ENCODE measurements around the gene PLEK2. TPM values are rescaled to one million over a fixed set of nuclear protein-coding genes. Genes with fewer than 3 reads are reported as not detected.

Gene PLEK2
- total and polyA plus RNA-seq, 4 donors = 2.8 to 4.9 (median 3.9) TPM

- ATAC-seq (ENCODE audit: insufficient read depth, low FRiP score) (no peak), DNase-seq (no peak)
- H3K27ac ChIP-seq (ENCODE audit: low read depth in 1 of 2, low read length in 1 of 2) = no peak overlapping the region
- H3K27me3 ChIP-seq (ENCODE audit: control insufficient read depth in 3 of 3, insufficient read depth in 3 of 3, low read length in 2 of 3) = peaks cover 0 to 2% (median 0%) of the 10 kb centered on the region in 3 donors
- H3K4me1 ChIP-seq (ENCODE audit: control insufficient read depth in 5 of 5, insufficient read depth in 5 of 5, low read length in 5 of 5) = no peaks in the 10 kb centered on the region
- no peaks in the 10 kb centered on the region for H3K9me3 ChIP-seq (ENCODE audit: control insufficient read depth in 4 of 4, insufficient read depth in 3 of 4, low read length in 3 of 4)
- H3K9ac ChIP-seq (ENCODE audit: insufficient read depth in 1 of 2, low read length in 2 of 2) = no peak overlapping the region
- H3K36me3 ChIP-seq (ENCODE audit: control insufficient read depth in 4 of 4, insufficient read depth in 4 of 4, low read length in 4 of 4) = no peaks in the 10 kb centered on the region
- no peak overlapping the region for H3K4me3 ChIP-seq
- WGBS, 2 donors = 91 to 94% methylated on average over 11 of the region's 11 CpGs
- TF ChIP-seq CTCF (IDR thresholded peaks at IDR 0.05; ENCODE audit: control extremely low read depth, extremely low read depth) = no peak
Observed at GRCh38 chr14:67421356-67422224, 9.6 kb upstream of the PLEK2 start.

GRCh38 chr14:67420102-67420739, 8.3 kb upstream of the PLEK2 start:
- Histone ChIP-seq H3K9me3 (ENCODE audit: control insufficient read depth in 4 of 4, insufficient read depth in 3 of 4, low read length in 3 of 4) (no peaks in the 10 kb centered on the region), H3K27me3 (ENCODE audit: control insufficient read depth in 3 of 3, insufficient read depth in 3 of 3, low read length in 2 of 3) (peaks cover 0 to 2% (median 0%) of the 10 kb centered on the region in 3 donors), H3K9ac (ENCODE audit: insufficient read depth in 1 of 2, low read length in 2 of 2) (no peak overlapping the region), H3K4me3 (no peak overlapping the region), H3K27ac (ENCODE audit: low read depth in 1 of 2, low read length in 1 of 2) (no peak overlapping the region), H3K4me1 (ENCODE audit: control insufficient read depth in 5 of 5, insufficient read depth in 5 of 5, low read length in 5 of 5) (no peaks in the 10 kb centered on the region), H3K36me3 (ENCODE audit: control insufficient read depth in 4 of 4, insufficient read depth in 4 of 4, low read length in 4 of 4) (no peaks in the 10 kb centered on the region)
- ATAC-seq (ENCODE audit: insufficient read depth, low FRiP score) (no peak), DNase-seq (no peak)
- TF ChIP-seq CTCF (IDR thresholded peaks at IDR 0.05; ENCODE audit: control extremely low read depth, extremely low read depth) = no peak
- 75 to 78% methylated on average over 12 of the region's 12 CpGs for WGBS, 2 donors

- 84% methylated on average over 11 of the region's 11 CpGs for WGBS, 2 donors
- H3K9ac ChIP-seq (ENCODE audit: insufficient read depth in 1 of 2, low read length in 2 of 2) = no peak overlapping the region
- DNase-seq (no peak), ATAC-seq (ENCODE audit: insufficient read depth, low FRiP score) (no peak)
- no peaks in the 10 kb centered on the region for H3K4me1 ChIP-seq (ENCODE audit: control insufficient read depth in 5 of 5, insufficient read depth in 5 of 5, low read length in 5 of 5)
- no peak overlapping the region for H3K4me3 ChIP-seq
- no peaks in the 10 kb centered on the region for H3K36me3 ChIP-seq (ENCODE audit: control insufficient read depth in 4 of 4, insufficient read depth in 4 of 4, low read length in 4 of 4)
- H3K27ac ChIP-seq (ENCODE audit: low read depth in 1 of 2, low read length in 1 of 2) = no peak overlapping the region
- TF ChIP-seq CTCF (IDR thresholded peaks at IDR 0.05; ENCODE audit: control extremely low read depth, extremely low read depth) = no peak
- no peaks in the 10 kb centered on the region for H3K9me3 ChIP-seq (ENCODE audit: control insufficient read depth in 4 of 4, insufficient read depth in 3 of 4, low read length in 3 of 4)
- peaks cover 0 to 2% (median 0%) of the 10 kb centered on the region in 3 donors for H3K27me3 ChIP-seq (ENCODE audit: control insufficient read depth in 3 of 3, insufficient read depth in 3 of 3, low read length in 2 of 3)
Observed at GRCh38 chr14:67418401-67419191, 6.6 kb upstream of the PLEK2 start.
